ENCODE measurements around the gene PPARA.
"Not testable (repeated sequence)": the region's sequence is repeated elsewhere in the genome, so short reads cannot be mapped to it uniquely, and the experiment has no call there.

Gene PPARA

DNA sequence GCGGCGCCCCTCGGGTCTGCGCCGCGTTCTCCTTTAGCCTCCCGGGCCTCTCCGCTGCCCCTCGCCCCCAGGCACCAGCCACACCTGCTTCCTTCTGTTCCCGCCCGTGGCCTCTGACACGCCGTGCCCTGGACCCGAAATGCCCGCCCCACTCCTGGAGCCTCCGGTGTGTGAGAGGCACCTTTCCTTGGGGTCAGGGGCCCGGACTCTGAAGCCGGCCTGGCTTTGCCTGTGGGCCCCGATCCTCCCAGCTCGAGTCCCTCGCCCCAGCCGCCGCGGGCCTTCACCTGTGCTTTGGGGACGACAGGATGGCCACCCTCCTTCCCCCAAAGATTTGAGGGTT lies 100.4 kb downstream of the PPARA start:
- no peak for DNase-seq

DNA sequence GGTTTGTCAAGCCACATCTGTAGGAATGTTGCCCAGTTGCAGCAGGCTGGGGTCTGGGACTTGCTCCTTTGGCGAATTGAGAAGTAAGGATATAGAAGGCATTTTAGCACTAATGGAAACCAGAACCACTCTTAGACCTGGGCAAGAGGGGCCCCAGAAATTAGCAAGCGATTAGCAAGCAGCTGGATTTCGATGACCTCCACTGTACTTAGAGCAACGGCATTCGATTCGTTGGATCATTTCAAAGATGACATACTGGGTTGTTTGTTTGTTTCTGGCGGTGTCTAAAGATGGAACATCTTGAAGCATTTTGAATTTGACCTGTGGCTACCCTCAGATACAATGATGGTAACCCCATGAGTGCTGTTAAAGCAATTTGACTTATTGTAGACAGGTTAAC lies 100.9 kb downstream of the PPARA start:
- DNase-seq, result no peak

DNA sequence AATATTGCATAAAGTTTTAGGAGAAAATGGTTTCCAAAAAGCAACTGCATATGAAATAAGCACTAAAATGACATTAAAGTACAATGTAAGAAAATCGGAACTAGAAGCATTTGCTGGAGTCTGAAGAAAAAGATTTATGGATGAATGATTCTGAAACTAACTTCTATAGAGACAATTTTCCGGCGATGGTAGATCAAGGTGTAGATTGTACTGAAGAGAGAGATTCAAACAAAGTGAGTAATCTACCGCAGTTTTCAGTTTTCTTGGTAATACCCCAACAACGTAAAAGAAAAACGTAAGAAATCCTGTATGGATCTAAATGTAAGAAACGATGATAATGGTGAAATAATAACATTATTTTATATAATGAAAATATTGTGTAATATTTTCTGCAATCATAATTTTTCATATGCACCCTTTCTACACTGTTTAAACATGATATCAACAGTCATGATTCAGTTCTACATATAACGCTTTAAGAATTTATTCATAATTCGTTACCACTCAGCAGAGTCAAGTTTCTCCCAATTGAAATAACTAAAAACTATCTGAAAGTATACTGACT lies 101.6 kb downstream of the PPARA start:
- no peak for DNase-seq

DNA sequence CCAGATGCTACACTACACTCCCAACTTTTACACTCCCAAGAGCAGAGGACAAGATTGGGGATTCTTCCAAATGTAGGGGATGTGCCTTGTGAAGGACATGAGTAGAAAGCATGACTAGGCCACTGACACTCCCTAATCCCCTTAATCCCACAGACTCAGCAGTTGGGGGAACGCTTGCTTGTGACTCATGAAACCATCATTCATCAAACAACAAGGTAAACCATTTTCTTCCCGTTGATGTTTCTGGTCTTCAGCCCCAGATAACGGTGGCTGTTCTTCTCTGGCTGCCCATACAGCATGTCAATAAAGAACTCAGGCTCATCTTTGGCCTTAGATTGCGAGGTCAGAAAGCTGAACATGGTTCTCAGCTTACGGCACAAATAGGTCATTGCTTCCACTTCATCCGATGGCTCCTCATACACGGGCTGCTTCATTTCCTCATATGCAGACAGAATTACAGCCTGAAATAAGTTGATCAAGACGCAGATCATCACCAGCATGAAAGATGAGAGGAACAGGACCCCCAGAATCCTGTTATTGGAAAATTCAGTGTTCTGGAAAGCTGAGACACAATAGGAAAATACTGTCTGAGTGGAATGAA lies 106.1 kb downstream of the PPARA start:
- no peak for DNase-seq

DNA sequence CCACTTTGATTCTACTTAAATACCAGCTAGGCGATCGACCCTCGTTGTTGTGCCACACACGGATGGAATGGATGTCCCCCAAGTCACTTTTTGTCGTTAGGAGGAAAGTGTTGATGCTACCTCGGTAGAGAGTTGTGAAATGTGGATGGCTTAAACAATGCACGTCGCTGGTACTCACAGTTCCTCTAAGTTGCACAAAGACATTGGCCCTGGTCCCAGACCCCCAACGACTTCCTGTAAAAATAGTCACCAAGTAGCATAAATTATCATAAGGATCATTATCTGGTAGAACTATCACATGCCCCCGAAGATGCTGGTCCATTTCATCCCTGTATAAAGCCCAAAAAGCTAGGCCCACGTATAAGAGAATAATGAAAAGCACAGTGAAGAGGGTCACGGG lies 109.0 kb downstream of the PPARA start:
- DNase-seq, result no peak

DNA sequence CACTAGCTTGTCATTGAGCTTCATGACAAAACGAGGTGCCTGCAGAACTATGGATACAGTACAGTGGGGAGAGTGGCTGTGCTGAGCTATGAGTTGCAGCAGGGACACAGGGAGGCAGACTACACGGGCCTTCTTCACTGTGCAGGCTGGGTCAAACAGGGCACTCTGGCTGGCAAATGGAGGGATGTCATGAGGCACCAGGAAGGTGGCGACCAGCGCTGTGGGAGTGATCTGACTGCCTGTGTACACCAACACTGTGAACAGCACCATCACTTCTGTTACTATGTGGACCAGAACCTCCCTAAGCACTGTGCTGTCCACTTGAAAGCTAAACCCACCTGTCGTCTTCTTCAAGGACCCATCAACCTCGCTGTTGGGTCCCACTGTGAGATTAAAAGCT lies 109.7 kb downstream of the PPARA start:
- DNase-seq, result no peak

DNA sequence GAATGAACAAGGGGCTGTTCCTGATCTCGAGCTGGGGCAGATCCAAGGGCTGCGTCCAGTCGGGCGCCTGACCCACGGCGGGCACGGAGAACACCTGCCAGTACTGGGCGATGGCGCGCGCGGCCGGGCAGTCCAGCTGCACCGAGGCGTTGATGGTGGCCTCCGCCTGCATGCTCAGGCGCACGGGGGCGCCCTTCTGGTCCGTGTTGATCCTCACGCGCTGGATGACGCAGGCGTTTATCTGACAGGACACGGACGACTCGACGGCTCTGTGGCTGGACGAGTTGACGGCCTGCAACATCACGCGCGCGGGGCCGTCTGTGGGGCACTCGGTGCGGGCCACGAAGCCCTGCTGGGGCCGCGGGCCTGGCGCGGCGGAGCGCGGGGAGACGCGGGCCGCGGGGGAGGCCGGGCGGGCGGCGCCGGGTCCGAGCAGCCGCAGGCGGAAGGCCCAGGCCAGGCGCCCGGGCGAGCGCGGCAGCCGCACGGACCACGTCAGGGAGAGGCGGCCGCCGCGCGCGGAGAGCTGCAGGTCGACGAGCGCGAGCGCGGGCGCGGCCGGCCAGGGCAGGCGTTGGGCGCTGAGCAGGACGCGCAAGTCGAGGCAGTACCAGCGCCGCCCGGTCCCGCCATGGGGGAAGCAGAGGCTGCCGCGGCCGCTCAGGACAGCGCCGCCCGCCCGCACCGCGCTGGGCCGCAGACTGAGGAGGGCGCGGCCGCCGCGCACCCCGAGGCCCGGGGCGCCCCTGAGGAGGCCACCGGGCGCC lies 112.3 kb downstream of the PPARA start:
- no peak for DNase-seq

DNA sequence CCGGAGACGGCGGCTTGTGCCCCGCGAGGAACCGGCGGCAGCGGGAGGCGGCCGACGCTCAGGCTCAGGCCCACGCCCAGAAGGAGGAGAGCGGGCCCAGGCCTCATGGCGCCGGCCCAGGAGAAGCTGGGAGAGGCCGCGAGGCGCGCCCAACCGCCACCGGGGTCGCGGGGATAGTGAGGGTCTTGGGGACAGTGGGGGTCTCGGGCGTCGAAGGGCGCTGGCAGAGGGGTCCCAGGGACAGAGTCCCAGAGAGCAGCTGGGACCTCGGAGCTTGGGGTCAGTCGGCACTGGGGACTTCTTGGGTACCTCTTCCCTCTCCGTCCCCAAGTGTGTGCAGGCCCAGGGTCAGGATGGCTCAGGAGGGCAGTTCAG lies 112.9 kb downstream of the PPARA start, which contains the start of gene PKDREJ:
TSS of gene PKDREJ (minus strand) at position 128 of the 375 bp plus-strand sequence. CDS start at position 107, 21 bp downstream.
- no peak for DNase-seq

DNA sequence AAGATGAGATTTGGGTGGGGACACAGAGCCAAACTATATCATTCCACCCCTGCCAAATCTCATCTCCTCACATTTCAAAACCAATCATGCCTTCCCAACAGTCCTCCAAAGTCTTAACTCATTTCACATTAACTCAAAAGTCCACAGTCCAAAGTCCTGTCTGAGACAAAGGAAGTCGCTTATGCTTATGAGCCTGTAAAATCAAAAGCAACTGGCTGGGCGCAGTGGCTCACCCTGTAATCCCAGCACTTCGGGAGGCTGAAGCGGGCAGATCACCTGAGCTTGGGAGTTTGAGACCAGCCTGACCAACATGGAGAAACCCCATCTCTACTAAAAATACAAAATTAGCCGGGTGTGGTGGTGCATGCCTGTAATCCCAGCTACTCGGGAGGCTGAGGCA lies 114.2 kb downstream of the PPARA start:
- DNase-seq, result not testable (repeated sequence)

DNA sequence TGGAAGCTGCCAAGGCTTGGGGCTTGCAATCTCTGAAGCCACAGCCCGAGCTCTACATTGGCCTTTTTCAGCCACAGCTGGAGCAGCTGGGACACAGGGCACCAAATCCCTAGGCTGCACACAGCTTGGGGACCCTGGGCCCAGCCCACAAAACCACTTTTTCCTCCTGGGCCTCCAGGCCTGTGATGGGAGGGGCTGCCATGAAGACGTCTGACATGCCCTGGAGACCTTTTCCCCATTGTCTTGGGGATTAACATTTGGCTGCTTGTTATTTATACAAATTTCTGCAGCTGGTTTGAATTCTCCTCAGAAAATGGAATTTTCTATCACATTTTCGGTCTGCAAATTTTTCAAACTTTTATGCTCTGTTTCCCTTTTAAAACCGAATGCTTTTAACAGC lies 115.3 kb downstream of the PPARA start:
- not testable (repeated sequence) for DNase-seq

DNA sequence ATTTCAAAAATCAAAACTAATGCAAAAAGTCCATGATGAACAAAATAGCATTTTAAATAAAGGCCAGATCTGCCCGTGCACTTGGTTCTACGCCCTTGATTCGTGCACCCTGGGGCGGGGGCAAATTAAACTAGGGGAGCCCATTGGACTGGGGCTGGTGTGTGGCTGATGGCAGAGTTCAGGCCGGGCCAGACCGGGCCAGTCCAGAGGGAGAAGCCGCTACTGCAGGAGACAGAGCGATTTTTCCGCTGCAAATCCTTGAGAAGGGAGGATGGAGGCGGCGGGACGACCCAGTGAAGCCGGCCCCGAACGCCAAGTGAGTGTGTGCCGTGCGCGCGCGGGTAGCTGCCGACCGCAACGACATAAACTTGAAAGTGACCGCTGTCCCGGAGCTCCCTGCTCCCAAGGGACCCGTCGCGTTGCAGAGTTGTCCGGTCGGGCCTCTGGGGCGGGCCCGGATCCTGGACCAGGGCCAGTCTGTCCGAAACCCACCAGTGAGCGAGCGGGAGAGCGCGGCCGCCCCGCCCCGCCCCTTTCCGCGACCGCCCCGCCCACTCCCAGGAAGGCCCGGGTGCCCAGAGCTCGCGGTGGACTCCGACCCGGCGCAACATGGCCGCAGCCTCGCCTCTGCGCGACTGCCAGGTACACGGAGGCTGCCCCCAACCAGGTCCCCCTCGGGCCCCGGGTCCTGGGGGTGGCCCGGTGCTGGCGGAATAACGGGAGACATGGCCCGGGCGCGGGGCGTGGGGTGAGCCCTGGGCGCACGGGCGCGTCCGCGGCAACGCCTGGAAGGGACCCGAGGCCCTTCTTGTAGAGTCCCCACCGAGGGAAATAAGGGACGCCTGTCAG lies 117.3 kb downstream of the PPARA start, which contains the start of gene TTC38:
TSS of gene TTC38 (plus strand) at position 578 of the 849 bp plus-strand sequence. CDS start at position 610, 32 bp downstream.
- peak; percentile 44 for DNase-seq

DNA sequence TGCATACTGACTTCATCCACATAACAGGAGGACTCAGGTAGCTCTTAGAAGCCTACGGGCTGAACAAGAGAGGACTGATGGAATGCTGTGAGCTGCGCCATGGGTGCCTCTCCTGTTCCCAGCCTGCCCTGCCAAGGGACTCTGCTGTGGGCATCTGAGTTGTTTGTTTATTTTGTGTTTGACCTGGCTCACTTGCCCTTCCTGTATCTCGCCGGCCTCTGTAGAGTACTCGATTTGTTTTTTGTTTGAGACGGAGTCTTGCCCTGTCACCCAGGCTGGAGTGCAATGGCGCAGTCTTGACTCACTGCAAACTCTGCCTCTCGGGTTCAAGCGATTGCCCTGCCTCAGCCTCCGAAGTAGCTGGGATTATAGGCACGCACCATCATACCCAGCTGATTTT lies 119.2 kb downstream of the PPARA start:
- no peak for DNase-seq

DNA sequence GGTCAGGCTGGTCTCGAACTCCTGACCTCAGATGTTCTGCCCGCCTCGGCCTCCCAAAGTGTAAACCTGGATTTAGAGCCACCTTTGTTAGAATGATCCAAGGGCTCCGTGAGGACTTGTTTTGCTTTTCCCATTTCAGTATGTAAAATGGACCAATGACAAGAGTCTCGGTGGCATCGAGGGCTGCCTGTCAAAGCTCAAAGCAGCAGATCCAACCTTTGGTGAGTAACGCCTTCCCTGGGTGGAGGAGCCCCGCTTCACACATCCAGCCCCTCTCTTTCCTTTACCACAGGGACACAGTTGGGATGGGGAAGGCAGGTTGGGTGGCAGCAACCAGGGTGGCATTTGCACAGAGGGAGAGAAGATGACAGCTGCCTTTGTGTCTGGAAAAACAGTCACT lies 121.9 kb downstream of the PPARA start:
- no peak for DNase-seq

DNA sequence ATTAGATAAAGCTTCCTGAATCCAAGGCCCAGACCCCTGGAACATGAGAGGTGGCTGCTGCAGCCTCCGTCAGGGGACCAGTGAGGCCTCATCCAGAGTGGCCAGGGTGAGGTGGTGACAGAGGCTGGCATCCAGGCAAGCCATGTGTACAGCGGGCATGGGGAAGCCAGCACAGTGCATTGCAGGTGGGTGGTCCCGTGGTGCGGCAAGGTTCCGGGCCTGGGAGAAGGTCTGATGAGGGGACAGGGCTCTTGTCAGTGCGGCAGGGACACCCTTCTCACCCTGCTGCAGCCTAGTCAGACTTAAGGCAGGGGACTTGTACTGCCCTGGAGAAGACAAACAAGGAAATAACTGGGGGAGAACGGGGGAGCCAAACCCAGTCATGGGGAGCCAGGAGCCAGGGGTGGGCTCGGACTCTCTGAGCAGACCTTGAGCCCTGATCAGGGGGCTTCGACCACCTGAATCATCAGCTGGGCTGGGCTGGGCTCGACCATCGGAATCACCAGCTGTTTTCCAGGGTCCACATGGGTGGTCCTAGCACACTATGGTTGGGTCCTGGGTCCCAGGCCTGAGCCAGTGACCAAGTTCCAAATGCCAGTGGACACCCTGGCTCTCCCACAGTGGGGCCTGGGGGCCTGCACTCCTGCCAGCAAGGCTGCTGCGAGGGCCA lies 122.6 kb downstream of the PPARA start:
- DNase-seq, result no peak

DNA sequence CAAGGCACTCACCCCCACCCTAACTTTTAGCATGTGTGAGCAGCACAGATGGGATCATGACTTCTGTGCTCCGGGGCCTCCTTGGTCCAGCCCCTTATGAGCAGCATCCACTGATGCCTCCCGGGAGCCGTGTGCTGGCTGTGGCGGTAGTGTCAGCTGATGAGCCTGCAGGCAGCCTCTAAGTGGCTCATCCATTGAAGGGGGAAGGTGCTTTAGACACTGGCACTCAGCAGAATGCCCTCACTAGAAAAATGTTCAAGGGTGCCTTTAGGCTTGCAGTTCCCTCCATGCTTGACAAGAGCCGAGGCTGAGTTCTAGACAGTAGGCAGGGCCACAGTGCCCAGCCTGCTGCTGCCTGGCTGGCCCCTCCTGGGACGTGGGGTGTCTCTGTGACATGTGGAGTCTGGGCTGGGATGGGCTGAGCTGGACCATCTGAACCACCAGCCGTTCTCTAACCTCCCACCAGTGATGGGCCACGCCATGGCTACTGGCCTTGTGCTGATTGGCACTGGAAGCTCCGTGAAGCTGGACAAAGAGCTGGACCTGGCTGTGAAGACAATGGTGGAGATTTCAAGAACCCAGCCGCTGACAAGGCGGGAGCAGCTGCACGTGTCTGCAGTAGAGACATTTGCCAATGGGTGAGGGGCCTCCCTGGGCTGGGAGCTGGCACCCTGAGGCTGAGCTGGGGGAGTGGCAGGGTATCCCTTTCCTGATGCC lies 123.3 kb downstream of the PPARA start:
- DNase-seq, result no peak

DNA sequence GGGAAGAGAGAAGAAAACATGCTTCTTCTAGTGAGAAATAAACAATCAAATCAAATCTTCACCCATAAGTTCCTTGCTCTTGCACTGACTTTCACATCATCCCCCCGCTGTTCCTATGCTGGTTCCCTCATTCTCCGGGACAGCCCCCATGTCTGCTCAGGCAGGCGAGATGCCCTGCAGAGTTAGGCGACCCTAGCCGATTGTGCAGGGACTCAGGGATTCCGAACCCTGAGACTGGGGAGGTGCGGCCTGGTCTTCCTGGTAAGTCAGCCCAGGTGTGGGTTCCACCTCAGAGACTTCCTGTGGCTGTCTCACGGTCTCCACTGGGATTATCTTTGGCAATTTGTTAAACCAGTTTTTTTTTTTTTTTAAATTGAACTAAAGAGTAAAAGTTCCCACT lies 124.1 kb downstream of the PPARA start:
- no peak for DNase-seq

DNA sequence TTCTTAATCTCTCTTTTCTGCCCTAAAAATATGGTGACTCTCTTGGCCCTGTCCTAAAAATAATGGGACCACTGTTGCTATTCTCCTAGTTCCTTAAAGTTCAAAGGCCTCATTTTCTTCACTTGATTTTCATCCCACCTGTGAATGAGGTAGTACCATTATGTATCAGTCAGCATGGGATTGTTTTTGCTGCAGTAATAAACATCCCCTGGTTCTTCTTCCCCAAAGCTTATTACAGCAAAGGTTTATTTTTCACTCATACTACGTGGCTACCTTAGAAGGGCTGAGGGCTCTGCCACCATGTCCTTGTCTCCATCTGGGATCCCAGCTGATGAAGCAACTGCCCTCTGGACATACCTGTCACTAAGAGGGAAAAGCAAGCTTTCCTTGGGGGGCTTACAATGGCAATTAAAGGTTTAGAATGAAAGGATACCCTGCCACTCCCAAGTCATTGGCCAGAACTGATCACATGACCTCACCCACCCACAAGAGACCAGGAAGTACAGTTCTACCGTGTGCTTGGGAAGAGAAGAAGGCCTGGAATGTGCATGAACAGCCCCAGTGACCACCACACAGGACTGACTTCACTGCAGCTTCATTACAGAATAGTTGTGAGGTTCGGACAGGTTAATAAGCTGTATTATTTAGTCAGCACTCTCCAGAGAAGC lies 125.3 kb downstream of the PPARA start:
- no peak for DNase-seq

DNA sequence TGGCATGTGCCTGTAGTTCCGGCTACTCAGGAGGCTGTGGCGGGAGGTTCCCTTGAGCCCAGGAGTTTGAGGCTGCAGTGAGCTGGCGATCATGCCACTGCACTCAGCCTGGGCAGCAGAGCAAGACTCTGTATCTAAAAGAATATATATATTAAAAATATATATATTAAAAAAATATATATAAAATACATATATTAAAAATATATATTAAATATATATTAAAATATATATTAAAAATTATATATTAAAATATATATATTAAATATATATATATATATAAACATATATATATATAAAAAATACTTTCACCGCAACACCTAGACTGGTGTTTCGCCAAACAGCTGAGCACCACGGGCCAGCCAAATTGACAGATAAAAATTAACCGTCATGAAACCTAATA lies 126.2 kb downstream of the PPARA start:
- DNase-seq, result no peak

DNA sequence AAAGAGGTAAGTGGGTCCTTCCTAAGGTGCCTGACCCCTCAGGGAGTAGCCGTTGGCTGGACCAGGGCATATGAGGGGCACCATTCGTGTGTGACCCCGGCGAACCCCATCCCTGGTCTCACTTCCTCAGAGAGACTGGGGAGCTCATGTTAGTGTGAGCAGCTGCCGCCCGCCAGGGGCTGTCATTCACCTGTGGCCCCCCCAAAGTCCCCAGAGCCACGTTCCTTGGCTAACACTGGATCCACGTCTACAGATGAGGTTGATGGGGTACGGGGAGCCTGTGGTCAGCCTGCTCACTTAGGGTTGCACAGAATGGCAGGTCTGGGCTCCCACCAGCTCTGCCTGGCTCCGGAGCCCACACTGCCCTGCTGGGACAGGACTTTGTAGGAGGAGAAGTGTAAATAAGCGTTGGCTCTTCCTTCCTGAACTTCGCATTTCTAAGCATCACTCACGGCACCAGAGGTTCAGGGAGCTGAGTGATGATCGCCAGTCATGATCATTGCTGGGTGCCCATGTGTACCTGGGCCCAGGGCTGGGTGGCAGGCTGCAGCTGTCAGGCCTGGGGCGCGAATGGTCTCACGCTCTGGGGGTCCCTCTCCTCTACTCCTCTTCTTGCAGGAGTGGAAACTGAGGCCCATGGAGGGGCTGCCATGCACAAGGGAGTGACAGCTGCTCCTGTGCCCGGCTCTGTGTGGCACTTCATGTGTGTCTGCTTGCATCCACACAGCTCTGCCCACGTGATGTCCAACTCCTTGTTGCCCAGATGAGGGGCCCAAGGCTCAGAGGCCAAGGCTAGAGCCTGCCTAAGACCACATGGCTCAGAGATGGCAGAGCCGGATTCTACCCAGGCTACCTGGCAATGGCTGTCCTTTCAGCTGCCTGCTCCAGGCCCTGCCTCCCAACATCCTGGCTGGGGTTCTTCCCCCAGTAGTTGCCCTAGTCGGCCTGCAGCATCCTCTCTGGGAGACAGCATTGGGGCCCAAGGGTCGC lies 128.6 kb downstream of the PPARA start:
- no peak for DNase-seq

All from T-helper 9 cell (primary cell).